Measurements from ENCODE around the gene ITGAX. TPM values are rescaled to one million over a fixed set of nuclear protein-coding genes. Genes with fewer than 3 reads are reported as not detected.

ITGAX gene
- total and polyA plus RNA-seq, 12 donors: 1.4 to 84.9 (median 3.6) TPM

DNA sequence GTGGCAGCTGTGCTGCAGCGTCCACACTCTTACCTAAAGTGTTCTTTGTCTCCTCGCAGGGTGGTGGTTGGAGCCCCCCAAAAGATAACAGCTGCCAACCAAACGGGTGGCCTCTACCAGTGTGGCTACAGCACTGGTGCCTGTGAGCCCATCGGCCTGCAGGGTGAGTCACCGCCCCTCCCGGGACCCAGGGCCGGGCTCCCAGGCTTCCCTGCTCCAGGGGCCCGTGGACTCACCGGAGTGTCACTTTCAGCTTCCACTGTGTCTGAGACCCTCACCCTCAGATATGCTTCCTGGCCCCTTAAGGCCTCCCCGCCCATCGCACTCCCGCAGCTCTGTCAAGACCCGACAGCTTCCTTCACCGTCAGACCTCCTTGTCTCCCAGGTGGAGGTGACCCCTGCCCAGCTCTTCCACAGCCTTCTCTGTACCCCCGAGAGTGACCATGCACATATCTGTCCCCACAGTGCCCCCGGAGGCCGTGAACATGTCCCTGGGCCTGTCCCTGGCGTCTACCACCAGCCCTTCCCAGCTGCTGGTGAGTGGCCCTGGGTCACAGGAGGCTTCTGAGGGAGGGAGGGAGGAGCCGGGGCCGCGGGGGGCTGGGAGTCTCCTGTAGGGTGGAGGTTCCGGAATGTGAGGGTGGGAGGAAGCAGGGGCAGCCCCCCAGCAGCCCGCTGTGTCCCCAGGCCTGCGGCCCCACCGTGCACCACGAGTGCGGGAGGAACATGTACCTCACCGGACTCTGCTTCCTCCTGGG lies 1.8 kb downstream of the ITGAX start:
- intact Hi-C loops (cut with DNase I): no loop called here
- Histone ChIP-seq H3K4me1 (replicated peaks in 1 of 2) (no peaks in the 10 kb centered on the region), H3K4me3 (no peak overlapping the region), H3K27me3 (no peaks in the 10 kb centered on the region), H3K27ac (no peak overlapping the region), H3K36me3 (replicated peaks in 1 of 2) (no peaks in the 10 kb centered on the region), H3K9me3 (replicated peaks in 1 of 3) (no peaks in the 10 kb centered on the region)
- TF ChIP-seq, protein P1, sequence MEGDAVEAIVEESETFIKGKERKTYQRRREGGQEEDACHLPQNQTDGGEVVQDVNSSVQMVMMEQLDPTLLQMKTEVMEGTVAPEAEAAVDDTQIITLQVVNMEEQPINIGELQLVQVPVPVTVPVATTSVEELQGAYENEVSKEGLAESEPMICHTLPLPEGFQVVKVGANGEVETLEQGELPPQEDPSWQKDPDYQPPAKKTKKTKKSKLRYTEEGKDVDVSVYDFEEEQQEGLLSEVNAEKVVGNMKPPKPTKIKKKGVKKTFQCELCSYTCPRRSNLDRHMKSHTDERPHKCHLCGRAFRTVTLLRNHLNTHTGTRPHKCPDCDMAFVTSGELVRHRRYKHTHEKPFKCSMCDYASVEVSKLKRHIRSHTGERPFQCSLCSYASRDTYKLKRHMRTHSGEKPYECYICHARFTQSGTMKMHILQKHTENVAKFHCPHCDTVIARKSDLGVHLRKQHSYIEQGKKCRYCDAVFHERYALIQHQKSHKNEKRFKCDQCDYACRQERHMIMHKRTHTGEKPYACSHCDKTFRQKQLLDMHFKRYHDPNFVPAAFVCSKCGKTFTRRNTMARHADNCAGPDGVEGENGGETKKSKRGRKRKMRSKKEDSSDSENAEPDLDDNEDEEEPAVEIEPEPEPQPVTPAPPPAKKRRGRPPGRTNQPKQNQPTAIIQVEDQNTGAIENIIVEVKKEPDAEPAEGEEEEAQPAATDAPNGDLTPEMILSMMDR (IDR thresholded peaks at IDR 0.05): no peak
- TF ChIP-seq POLR2A (IDR thresholded peaks at IDR 0.05): no peak
- no peak for DNase-seq
- WGBS, 4 donors: 47 to 57% (median 52%) methylated on average over 11 to 28 of the region's 28 CpGs

DNA sequence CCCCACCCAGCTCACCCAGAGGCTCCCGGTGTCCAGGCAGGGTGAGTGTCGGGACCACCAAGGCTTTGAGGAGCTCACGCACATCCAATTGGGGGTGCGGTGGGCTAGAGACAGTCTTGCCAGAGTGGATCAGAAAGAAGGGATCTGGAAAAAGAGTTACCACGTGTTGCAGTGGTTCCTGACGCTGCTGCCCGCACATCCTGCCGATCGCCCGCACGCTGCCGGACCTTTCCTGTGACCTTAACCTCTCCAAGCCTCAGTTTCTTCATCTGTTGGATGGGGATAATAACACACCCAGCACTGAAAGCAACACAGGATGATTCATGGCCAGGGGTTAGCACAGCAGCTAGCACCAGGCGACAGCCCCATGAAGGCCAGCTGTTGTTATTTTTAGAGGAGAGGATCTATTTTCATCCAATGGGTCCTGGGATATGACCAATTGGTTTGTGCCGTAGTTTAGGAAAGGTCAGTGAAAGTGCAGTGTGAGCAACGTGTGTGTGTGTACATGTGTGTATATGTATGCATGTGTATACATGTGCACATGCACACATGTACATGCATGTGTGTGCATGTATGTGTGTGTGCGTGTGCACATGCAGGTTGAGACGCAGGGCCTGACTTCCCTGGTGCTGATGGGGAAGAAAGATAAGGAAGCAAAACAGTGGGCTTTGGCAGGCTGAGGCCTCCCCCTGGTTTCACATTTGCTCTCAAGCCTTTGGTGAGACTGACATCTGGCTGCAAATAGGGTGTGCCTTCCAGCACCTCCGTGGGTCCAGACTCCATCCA lies 2.5 kb downstream of the ITGAX start:
- no peaks in the 10 kb centered on the region for H3K36me3 ChIP-seq (replicated peaks in 1 of 2)
- no peak overlapping the region for H3K4me3 ChIP-seq
- no peak overlapping the region for H3K27ac ChIP-seq
- no peak for TF ChIP-seq POLR2A (IDR thresholded peaks at IDR 0.05)
- TF ChIP-seq, protein P1 (IDR thresholded peaks at IDR 0.05): no peak
- H3K9me3 ChIP-seq (replicated peaks in 1 of 3): no peaks in the 10 kb centered on the region
- no peaks in the 10 kb centered on the region for H3K27me3 ChIP-seq
- 52 to 68% (median 56%) methylated on average over 14 to 18 of the region's 18 CpGs for WGBS, 4 donors
- intact Hi-C loops (cut with DNase I): no loop called here
- no peak for DNase-seq
- H3K4me1 ChIP-seq (replicated peaks in 1 of 2): no peaks in the 10 kb centered on the region

DNA sequence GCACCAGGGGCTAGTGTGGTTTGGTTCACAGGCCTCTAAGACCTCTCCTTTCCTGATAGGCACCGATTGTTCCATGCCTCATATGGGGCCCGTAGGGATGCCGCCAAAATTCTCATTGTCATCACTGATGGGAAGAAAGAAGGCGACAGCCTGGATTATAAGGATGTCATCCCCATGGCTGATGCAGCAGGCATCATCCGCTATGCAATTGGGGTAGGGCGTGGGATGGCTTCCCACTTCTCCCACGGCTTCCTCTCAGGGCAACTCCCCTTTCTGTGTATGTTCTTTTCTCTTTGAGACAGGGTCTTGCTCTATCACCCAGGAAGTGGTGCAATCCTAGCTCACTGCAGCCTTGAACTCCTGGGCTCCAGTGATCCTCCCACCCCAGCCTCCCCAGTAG lies 5.3 kb downstream of the ITGAX start:
- DNase-seq: no peak
- Histone ChIP-seq H3K9me3 (replicated peaks in 1 of 3) (no peaks in the 10 kb centered on the region), H3K4me1 (replicated peaks in 1 of 2) (no peaks in the 10 kb centered on the region), H3K36me3 (replicated peaks in 1 of 2) (no peaks in the 10 kb centered on the region), H3K27me3 (peaks cover 8% of the 10 kb centered on the region), H3K27ac (no peak overlapping the region), H3K4me3 (no peak overlapping the region)
- 77 to 90% (median 83%) methylated on average over 3 to 7 of the region's 7 CpGs for WGBS, 4 donors
- TF ChIP-seq, protein P1 (IDR thresholded peaks at IDR 0.05): no peak
- no peak for TF ChIP-seq POLR2A (IDR thresholded peaks at IDR 0.05)
- intact Hi-C loops (cut with DNase I): no loop called here

DNA sequence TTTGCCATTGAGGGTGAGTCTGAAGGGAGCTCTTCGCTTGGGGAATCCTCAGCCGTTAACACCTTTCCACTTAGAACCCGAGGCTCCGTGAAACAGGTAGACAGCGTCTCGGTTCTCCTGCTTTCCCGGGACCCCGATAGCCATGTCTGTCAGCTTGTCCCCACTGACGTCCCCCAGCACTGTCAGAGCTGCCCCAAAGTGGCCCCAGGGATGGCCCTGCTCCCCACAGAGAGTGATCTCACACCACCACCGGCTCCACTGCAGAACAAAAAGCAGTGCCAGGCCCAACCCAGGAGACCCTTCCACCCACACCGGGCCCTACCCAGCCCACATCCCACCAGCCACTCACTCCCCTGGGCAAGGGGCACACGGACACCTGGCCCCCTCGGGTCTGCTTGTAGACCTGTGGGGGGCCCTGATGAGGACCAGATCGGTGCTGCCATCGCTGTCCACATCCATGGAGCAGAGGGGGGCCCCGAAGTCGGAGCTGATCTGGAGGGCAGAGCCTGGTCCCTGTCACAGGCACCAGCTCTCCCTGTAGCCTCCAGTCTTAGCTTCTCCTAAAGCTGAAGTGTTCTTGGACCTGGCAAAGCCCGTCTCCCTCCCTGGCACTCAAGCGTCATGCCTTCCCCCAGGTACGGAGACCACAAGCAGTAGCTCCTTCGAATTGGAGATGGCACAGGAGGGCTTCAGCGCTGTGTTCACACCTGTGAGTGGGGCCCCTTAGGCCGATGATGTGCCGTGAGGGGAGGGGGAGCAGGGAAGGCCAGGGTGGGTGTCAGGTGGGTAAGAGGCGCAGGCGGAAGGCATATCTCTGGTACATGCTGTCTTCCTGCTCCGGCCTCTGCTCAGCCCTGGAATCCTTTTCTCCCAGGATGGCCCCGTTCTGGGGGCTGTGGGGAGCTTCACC lies 6.5 kb downstream of the ITGAX start:
- intact Hi-C loops (cut with DNase I): no loop called here
- Histone ChIP-seq H3K27me3 (peaks cover 8% of the 10 kb centered on the region), H3K4me3 (no peak overlapping the region), H3K9me3 (replicated peaks in 1 of 3) (no peaks in the 10 kb centered on the region), H3K4me1 (replicated peaks in 1 of 2) (no peaks in the 10 kb centered on the region), H3K27ac (no peak overlapping the region), H3K36me3 (replicated peaks in 1 of 2) (no peaks in the 10 kb centered on the region)
- DNase-seq: no peak
- WGBS, 4 donors: 74 to 89% (median 82%) methylated on average over 12 to 28 of the region's 28 CpGs
- TF ChIP-seq, protein P1 (IDR thresholded peaks at IDR 0.05): no peak
- no peak for TF ChIP-seq POLR2A (IDR thresholded peaks at IDR 0.05)
